ENCODE results near the gene MRPS22.

Gene MRPS22

GRCh38 chr3:139355891-139356290 lies 12.1 kb downstream of the MRPS22 start:
- Histone ChIP-seq H3K27ac (no peak overlapping the region), H3K36me3 (ENCODE audit: insufficient read depth, low read length) (peaks cover 99% of the 10 kb centered on the region), H3K9me3 (ENCODE audit: low read depth, low read length) (no peaks in the 10 kb centered on the region), H3K4me3 (no peak overlapping the region), H3K9ac (ENCODE audit: insufficient read length) (no peak overlapping the region)
- no peak for TF ChIP-seq EZH2 (IDR thresholded peaks at IDR 0.05)
- TF ChIP-seq FOXP2 (optimal IDR thresholded peaks at IDR 0.05; ENCODE audit: control extremely low read depth, extremely low read length, insufficient read depth): no peak
- no peak for TF ChIP-seq POLR2AphosphoS5 (IDR thresholded peaks at IDR 0.05; ENCODE audit: borderline replicate concordance, low read depth, low read length)
- no peak for DNase-seq (ENCODE audit: low read depth, low spot score)

GRCh38 chr3:139357899-139358298 lies 14.1 kb downstream of the MRPS22 start:
- Histone ChIP-seq H3K9me3 (ENCODE audit: low read depth, low read length) (no peaks in the 10 kb centered on the region), H3K4me3 (no peak overlapping the region), H3K27ac (no peak overlapping the region), H3K9ac (ENCODE audit: insufficient read length) (no peak overlapping the region), H3K36me3 (ENCODE audit: insufficient read depth, low read length) (peaks cover 98% of the 10 kb centered on the region)
- DNase-seq (ENCODE audit: low read depth, low spot score): no peak
- no peak for TF ChIP-seq FOXP2 (optimal IDR thresholded peaks at IDR 0.05; ENCODE audit: control extremely low read depth, extremely low read length, insufficient read depth)
- no peak for TF ChIP-seq POLR2AphosphoS5 (IDR thresholded peaks at IDR 0.05; ENCODE audit: borderline replicate concordance, low read depth, low read length)
- TF ChIP-seq EZH2 (IDR thresholded peaks at IDR 0.05): no peak

DNA sequence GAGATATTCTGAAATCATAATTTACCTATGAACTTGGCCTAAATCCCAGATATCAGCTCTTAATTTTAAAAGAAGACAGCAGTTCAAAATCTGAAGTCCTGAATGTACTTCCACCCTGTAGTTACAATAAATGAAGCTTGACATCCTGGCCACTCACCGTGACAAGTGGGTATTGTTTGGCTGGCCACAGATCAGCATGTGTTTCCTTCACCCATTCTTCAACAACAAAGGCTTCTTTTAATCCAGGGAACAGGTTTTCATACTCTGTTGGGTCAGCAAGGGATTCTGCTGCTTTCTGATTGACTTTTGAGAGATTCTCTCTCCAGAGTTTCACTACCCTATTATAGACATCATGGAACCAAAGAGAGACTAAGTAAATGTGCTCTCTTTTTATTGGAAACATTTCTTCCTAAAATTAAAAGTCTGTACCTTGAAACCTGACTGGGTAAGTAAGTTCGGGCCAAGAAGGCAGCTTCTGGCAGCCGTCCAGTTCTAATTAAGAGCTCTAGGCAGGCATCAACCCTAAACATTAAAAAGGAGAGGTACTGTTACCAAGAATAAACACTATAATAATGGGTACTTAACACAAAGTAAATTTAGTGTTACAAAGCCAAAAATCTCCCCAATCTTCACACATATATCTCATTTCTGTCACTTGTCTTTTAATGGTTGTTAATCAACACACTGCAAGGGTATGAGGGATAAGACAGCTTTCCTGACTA lies 15.2 kb downstream of the MRPS22 start:
- Histone ChIP-seq H3K9ac (ENCODE audit: insufficient read length) (no peak overlapping the region), H3K4me3 (no peak overlapping the region), H3K27ac (no peak overlapping the region), H3K9me3 (ENCODE audit: low read depth, low read length) (no peaks in the 10 kb centered on the region), H3K36me3 (ENCODE audit: insufficient read depth, low read length) (peaks cover 99% of the 10 kb centered on the region)
- no peak for DNase-seq (ENCODE audit: low read depth, low spot score)
- TF ChIP-seq FOXP2 (optimal IDR thresholded peaks at IDR 0.05; ENCODE audit: control extremely low read depth, extremely low read length, insufficient read depth) (no peak), POLR2AphosphoS5 (IDR thresholded peaks at IDR 0.05; ENCODE audit: borderline replicate concordance, low read depth, low read length) (no peak), EZH2 (IDR thresholded peaks at IDR 0.05) (no peak)

GRCh38 chr3:139361276-139361675 lies 17.5 kb downstream of the MRPS22 start:
- Histone ChIP-seq H3K4me3 (no peak overlapping the region), H3K9me3 (ENCODE audit: low read depth, low read length) (no peaks in the 10 kb centered on the region), H3K36me3 (ENCODE audit: insufficient read depth, low read length) (peaks cover 99% of the 10 kb centered on the region), H3K27ac (no peak overlapping the region), H3K9ac (ENCODE audit: insufficient read length) (no peak overlapping the region)
- no peak for TF ChIP-seq POLR2AphosphoS5 (IDR thresholded peaks at IDR 0.05; ENCODE audit: borderline replicate concordance, low read depth, low read length)
- TF ChIP-seq EZH2 (IDR thresholded peaks at IDR 0.05): no peak
- TF ChIP-seq FOXP2 (optimal IDR thresholded peaks at IDR 0.05; ENCODE audit: control extremely low read depth, extremely low read length, insufficient read depth): no peak
- DNase-seq (ENCODE audit: low read depth, low spot score): no peak

DNA sequence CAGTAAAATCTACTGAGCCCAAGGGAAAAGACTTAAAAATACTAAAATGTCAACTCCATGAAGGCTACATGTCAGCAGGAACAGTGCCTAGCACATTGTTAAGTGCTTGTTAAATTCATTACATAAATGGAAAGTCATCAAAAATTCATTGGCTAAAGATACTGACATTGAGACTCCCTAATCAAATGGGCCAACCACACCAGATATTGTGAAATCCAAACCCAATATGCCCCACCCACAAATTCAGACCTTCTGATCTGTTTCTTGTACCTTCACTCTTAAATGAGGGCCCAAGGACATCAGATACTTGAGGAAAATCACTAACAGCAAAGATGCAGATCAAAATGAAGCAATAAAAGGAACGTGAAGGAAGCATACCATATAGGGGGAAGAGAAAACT lies 20.7 kb downstream of the MRPS22 start:
- no peak overlapping the region for H3K9ac ChIP-seq (ENCODE audit: insufficient read length)
- no peak overlapping the region for H3K4me3 ChIP-seq
- H3K27ac ChIP-seq: no peak overlapping the region
- H3K36me3 ChIP-seq (ENCODE audit: insufficient read depth, low read length): peaks cover 99% of the 10 kb centered on the region
- no peak for DNase-seq (ENCODE audit: low read depth, low spot score)
- no peak for TF ChIP-seq POLR2AphosphoS5 (IDR thresholded peaks at IDR 0.05; ENCODE audit: borderline replicate concordance, low read depth, low read length)
- no peaks in the 10 kb centered on the region for H3K9me3 ChIP-seq (ENCODE audit: low read depth, low read length)

GRCh38 chr3:139374099-139374498 lies 30.3 kb downstream of the MRPS22 start:
- Histone ChIP-seq H3K9me3 (ENCODE audit: low read depth, low read length) (no peaks in the 10 kb centered on the region), H3K27ac (no peak overlapping the region), H3K36me3 (ENCODE audit: insufficient read depth, low read length) (peaks cover 91% of the 10 kb centered on the region), H3K9ac (ENCODE audit: insufficient read length) (no peak overlapping the region), H3K4me3 (no peak overlapping the region)
- TF ChIP-seq EZH2 (IDR thresholded peaks at IDR 0.05) (no peak), FOXP2 (optimal IDR thresholded peaks at IDR 0.05; ENCODE audit: control extremely low read depth, extremely low read length, insufficient read depth) (no peak), POLR2AphosphoS5 (IDR thresholded peaks at IDR 0.05; ENCODE audit: borderline replicate concordance, low read depth, low read length) (no peak)
- DNase-seq (ENCODE audit: low read depth, low spot score): no peak

DNA sequence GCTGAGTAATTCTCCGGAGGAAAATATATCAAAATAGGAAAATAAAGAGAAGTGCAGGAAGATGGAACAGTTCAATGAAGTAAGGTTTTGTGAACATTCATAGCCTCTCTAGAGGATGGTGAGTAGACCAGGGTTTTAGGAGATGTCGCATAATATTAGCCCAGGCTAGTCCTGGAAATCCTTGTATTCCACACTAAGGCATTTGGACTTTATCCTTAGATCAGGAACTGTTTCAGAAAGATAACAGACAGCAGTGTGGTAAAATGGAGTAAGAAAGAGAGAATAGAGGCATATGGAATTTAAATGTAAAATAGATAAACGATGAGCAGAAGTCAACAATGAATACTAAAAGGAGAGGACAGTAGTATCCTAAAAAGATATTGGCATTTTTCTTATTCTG lies 33.6 kb downstream of the MRPS22 start:
- no peak overlapping the region for H3K27ac ChIP-seq
- TF ChIP-seq POLR2AphosphoS5 (IDR thresholded peaks at IDR 0.05; ENCODE audit: borderline replicate concordance, low read depth, low read length): no peak
- TF ChIP-seq EZH2 (IDR thresholded peaks at IDR 0.05): no peak
- TF ChIP-seq FOXP2 (optimal IDR thresholded peaks at IDR 0.05; ENCODE audit: control extremely low read depth, extremely low read length, insufficient read depth): no peak
- H3K9me3 ChIP-seq (ENCODE audit: low read depth, low read length): no peaks in the 10 kb centered on the region
- H3K36me3 ChIP-seq (ENCODE audit: insufficient read depth, low read length): peaks cover 83% of the 10 kb centered on the region
- no peak for DNase-seq (ENCODE audit: low read depth, low spot score)
- no peak overlapping the region for H3K4me3 ChIP-seq
- no peak overlapping the region for H3K9ac ChIP-seq (ENCODE audit: insufficient read length)

DNA sequence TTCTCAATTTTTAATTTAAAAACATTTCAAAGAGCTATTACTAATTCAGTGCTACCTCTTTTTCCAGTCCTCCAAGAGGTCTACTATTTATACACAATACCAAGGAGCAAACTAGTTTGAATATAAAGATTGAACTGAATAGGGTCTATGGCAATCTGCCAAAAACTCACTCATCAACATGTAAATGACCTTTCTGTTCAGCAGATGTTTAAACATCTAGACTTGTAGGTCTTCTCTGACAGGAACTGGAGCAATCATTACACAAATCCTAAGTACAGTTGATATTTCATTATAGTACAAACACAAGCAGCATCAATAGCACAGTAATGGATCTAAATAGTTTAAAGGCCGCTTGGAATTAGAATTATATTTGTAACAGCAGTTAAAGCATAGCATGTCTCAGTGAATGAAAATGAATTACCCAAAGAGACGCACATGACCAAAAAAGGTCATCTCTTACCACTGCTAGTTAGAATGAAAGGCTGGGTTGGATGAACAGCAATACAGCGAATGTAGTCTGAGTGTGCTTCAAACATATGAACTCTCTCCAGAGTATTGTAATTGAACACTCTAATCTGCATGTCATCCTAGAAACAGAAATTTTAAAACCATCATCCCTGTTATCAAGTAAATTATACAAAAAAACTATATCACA lies 34.9 kb downstream of the MRPS22 start:
- TF ChIP-seq POLR2AphosphoS5 (IDR thresholded peaks at IDR 0.05; ENCODE audit: borderline replicate concordance, low read depth, low read length): no peak
- no peak for TF ChIP-seq FOXP2 (optimal IDR thresholded peaks at IDR 0.05; ENCODE audit: control extremely low read depth, extremely low read length, insufficient read depth)
- TF ChIP-seq EZH2 (IDR thresholded peaks at IDR 0.05): no peak
- no peaks in the 10 kb centered on the region for H3K9me3 ChIP-seq (ENCODE audit: low read depth, low read length)
- H3K4me3 ChIP-seq: no peak overlapping the region
- peak overlapping the region; percentile 3; the same call in 1 of the 2 replicates for H3K27ac ChIP-seq
- peak; percentile 35 for DNase-seq (ENCODE audit: low read depth, low spot score)
- peaks cover 81% of the 10 kb centered on the region for H3K36me3 ChIP-seq (ENCODE audit: insufficient read depth, low read length)
- no peak overlapping the region for H3K9ac ChIP-seq (ENCODE audit: insufficient read length)
